OCI-LY7 (cell line): ENCODE results near the gene ULK4.
"Not testable (repeated sequence)": the region's sequence is repeated elsewhere in the genome, so short reads cannot be mapped to it uniquely, and the experiment has no call there.

Source experiments
- EZH2phosphoT487 ChIP-seq: fragments of 200-600 bp; sonication (generic); IDR thresholded peaks from 2 replicates; pipeline ENCODE4 v1.6.1; 2018; ENCODE audit warnings: low read depth, borderline replicate concordance, mild to moderate bottlenecking, mixed run types, antibody characterized with exemption, low read length, moderate library complexity, mixed read lengths
- TF ChIP-seq, protein P1 (sequence below): fragments of 200-600 bp; sonication (generic); conservative IDR thresholded peaks from 2 replicates; pipeline ENCODE4 v1.5.1; 2014; ENCODE audit warnings: mild to moderate bottlenecking, antibody characterized with exemption, low read length, moderate library complexity, mixed read lengths

DNA sequence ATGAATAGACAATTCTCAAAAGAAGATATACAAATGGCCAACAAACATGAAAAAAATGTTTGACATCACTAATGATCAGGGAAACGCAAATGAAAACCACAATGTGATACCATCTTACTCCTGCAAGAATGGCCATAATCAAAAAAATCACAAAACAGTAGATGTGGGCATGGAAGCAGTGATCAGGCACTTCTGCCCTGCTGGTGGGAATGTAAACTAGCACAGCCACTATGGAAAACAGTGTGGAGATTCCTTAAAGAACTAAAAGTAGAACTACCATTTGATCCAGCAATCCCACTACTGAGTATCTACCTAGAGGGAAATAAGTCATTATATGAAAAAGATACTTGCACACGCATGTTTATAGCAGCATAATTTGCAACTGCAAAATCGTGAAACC lies 677.0 kb downstream of the ULK4 start:
- TF ChIP-seq EZH2phosphoT487: not testable (repeated sequence)
- TF ChIP-seq, protein P1, sequence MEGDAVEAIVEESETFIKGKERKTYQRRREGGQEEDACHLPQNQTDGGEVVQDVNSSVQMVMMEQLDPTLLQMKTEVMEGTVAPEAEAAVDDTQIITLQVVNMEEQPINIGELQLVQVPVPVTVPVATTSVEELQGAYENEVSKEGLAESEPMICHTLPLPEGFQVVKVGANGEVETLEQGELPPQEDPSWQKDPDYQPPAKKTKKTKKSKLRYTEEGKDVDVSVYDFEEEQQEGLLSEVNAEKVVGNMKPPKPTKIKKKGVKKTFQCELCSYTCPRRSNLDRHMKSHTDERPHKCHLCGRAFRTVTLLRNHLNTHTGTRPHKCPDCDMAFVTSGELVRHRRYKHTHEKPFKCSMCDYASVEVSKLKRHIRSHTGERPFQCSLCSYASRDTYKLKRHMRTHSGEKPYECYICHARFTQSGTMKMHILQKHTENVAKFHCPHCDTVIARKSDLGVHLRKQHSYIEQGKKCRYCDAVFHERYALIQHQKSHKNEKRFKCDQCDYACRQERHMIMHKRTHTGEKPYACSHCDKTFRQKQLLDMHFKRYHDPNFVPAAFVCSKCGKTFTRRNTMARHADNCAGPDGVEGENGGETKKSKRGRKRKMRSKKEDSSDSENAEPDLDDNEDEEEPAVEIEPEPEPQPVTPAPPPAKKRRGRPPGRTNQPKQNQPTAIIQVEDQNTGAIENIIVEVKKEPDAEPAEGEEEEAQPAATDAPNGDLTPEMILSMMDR: not testable (repeated sequence)
